ENCODE measurements around the gene GABPB1. TPM values are rescaled to one million over a fixed set of nuclear protein-coding genes. Genes with fewer than 3 reads are reported as not detected.
"Not testable (repeated sequence)": the region's sequence is repeated elsewhere in the genome, so short reads cannot be mapped to it uniquely, and the experiment has no call there.

GABPB1 gene
- total RNA-seq, 1 donor from 2014 or later = 85.0 TPM

- no peak for DNase-seq (ENCODE audit: low read depth)
- Histone ChIP-seq H3K4me3 (ENCODE audit: low read depth, low read length) (no peak overlapping the region), H3K36me3 (ENCODE audit: control insufficient read depth, insufficient read depth, low read length) (no peaks in the 10 kb centered on the region), H3K27me3 (ENCODE audit: control insufficient read depth, insufficient read depth, low read length) (no peaks in the 10 kb centered on the region)
- TF ChIP-seq CTCF (IDR thresholded peaks at IDR 0.05; ENCODE audit: insufficient read depth, low read length, severe bottlenecking) = no peak
- FAIRE-seq = no peak
Observed at GRCh38 chr15:50378776-50379175, 23.8 kb upstream of the GABPB1 start.

GRCh38 chr15:50377867-50378751 is 23.1 kb upstream of the GABPB1 start:
- Histone ChIP-seq H3K27me3 (ENCODE audit: control insufficient read depth, insufficient read depth, low read length) (no peaks in the 10 kb centered on the region), H3K4me3 (ENCODE audit: low read depth, low read length) (no peak overlapping the region), H3K36me3 (ENCODE audit: control insufficient read depth, insufficient read depth, low read length) (no peaks in the 10 kb centered on the region)
- FAIRE-seq (no peak), DNase-seq (ENCODE audit: low read depth) (no peak)
- TF ChIP-seq CTCF (IDR thresholded peaks at IDR 0.05; ENCODE audit: insufficient read depth, low read length, severe bottlenecking) = no peak

GRCh38 chr15:50369564-50369963 is 14.6 kb upstream of the GABPB1 start:
- H3K36me3 ChIP-seq (ENCODE audit: control insufficient read depth, insufficient read depth, low read length); H3K27me3 ChIP-seq (ENCODE audit: control insufficient read depth, insufficient read depth, low read length); H3K4me3 ChIP-seq (ENCODE audit: low read depth, low read length); DNase-seq (ENCODE audit: low read depth); FAIRE-seq: not testable (repeated sequence)

- H3K4me3 ChIP-seq (ENCODE audit: low read depth, low read length) = no peak overlapping the region
- FAIRE-seq (no peak), DNase-seq (ENCODE audit: low read depth) (no peak)
- no peaks in the 10 kb centered on the region for H3K27me3 ChIP-seq (ENCODE audit: control insufficient read depth, insufficient read depth, low read length)
- peaks cover 6% of the 10 kb centered on the region for H3K36me3 ChIP-seq (ENCODE audit: control insufficient read depth, insufficient read depth, low read length)
- no peak for TF ChIP-seq CTCF (IDR thresholded peaks at IDR 0.05; ENCODE audit: insufficient read depth, low read length, severe bottlenecking)
Observed at GRCh38 chr15:50365971-50366370, 11.0 kb upstream of the GABPB1 start.

GRCh38 chr15:50365570-50365969 is 10.6 kb upstream of the GABPB1 start:
- no peak for DNase-seq (ENCODE audit: low read depth)
- peaks cover 6% of the 10 kb centered on the region for H3K36me3 ChIP-seq (ENCODE audit: control insufficient read depth, insufficient read depth, low read length)
- H3K27me3 ChIP-seq (ENCODE audit: control insufficient read depth, insufficient read depth, low read length) = no peaks in the 10 kb centered on the region
- no peak for TF ChIP-seq CTCF (IDR thresholded peaks at IDR 0.05; ENCODE audit: insufficient read depth, low read length, severe bottlenecking)
- no peak for FAIRE-seq
- no peak overlapping the region for H3K4me3 ChIP-seq (ENCODE audit: low read depth, low read length)

- Histone ChIP-seq H3K36me3 (ENCODE audit: control insufficient read depth, insufficient read depth, low read length) (peaks cover 12% of the 10 kb centered on the region), H3K4me3 (ENCODE audit: low read depth, low read length) (no peak overlapping the region), H3K27me3 (ENCODE audit: control insufficient read depth, insufficient read depth, low read length) (no peaks in the 10 kb centered on the region)
- FAIRE-seq (no peak), DNase-seq (ENCODE audit: low read depth) (no peak)
- no peak for TF ChIP-seq CTCF (IDR thresholded peaks at IDR 0.05; ENCODE audit: insufficient read depth, low read length, severe bottlenecking)
Observed at GRCh38 chr15:50363612-50364011, 8.6 kb upstream of the GABPB1 start.
